Activated T-cell treated with anti-CD3 and anti-CD28 coated beads for 48 hours (primary cell): Measurements from ENCODE around the gene DNAL4.

ENCODE experiments used
- DNase-seq: peaks from one replicate; pipeline ENCODE4 v3.0.0-alpha.2; 2020; ENCODE audit warnings: low read depth

The DNAL4 gene

DNA sequence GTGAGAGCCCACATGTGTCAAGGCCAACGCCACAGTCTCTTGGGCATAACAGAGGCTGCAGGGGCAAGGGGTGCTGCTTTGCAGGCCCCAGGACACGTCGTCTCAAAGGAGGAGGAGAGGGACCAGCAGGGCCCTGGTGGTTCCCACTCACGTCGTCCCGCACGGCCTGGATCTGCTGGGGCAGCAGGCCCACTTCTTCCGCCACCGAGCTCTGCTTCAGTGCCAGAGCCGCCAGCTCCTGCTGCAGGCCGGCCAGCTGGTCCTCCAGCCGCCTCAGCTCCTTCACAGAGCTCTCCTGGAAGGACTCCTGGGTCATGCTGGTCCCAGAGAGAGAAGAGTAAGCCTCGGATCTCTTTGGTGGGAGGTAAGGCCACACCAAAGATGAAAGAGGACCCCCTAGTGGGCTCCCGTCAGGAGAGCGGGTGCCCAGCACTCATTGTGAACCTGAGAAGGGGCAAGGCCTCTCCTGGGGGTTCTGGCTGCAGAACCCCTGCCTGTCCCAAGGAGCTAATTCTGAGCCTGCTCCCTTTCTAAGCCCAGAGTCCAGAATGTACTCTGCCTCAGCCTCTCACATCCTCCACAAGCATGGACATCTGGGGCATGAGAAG lies 53.7 kb downstream of the DNAL4 start:
- DNase-seq = no peak

DNA sequence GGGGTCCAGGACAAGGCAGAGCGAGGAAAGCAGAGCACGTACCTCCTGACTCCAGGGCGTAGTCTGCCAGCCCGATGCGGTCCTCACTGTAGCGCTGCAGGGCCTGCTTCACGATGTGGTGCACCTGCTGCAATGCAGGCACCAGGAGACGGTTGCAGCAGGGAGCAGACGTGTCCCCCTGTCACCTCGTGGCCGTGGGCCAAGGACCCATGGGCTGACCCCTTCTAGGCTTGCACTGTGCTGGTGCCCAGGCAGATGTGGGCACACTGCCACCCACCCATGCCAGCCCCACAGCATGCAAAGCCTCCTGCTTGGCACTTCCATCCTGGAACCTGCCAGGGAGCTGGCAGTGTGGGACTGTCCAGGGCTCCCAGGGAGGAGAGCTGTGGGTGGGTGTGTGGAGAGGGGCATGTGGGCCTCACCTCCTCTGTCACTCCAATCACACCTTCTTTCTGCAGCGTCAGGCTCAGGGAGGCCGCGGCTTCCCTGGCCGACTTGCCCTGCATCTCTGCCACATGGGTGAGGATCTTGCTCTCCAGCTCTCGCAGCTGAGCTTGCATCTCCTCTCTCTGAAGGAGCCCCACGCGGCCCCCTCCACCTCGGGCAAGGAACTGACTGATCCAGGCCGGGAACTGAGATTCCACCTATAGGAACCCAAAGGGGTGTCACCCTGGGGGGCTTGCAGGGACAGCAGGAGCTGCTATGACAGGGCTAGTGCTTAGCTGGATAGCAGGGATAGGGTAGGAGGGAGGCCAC lies 54.5 kb downstream of the DNAL4 start:
- DNase-seq = no peak

DNA sequence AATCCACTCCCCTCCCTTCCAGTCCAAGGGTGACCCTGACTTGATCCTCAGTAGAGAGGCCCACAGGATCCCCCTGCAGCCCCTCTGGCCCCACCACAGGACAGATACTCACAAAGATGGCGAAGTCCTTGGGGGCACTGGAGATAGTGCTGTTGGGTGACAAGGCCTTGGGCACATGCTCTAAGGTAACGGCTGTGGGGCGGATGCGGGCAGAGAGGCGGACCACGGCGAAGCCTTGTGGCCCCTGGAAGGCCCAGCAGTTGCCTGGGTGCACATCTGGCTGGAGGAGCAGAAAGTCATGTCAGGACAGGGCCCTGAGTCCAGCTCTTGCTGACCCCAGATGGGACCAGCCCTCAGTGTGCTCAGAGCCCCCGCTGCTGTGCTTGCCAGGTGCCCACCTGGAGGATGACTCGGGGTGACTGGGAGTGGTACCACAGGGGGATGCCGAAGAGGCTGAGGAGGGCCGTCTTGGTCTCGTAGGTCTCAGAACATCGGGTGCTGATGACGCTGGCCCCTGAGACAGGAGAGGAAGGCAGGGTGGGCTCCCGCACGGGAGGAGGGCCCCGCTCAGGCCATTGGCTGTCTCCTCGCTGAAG lies 55.4 kb downstream of the DNAL4 start:
- DNase-seq = no peak

DNA sequence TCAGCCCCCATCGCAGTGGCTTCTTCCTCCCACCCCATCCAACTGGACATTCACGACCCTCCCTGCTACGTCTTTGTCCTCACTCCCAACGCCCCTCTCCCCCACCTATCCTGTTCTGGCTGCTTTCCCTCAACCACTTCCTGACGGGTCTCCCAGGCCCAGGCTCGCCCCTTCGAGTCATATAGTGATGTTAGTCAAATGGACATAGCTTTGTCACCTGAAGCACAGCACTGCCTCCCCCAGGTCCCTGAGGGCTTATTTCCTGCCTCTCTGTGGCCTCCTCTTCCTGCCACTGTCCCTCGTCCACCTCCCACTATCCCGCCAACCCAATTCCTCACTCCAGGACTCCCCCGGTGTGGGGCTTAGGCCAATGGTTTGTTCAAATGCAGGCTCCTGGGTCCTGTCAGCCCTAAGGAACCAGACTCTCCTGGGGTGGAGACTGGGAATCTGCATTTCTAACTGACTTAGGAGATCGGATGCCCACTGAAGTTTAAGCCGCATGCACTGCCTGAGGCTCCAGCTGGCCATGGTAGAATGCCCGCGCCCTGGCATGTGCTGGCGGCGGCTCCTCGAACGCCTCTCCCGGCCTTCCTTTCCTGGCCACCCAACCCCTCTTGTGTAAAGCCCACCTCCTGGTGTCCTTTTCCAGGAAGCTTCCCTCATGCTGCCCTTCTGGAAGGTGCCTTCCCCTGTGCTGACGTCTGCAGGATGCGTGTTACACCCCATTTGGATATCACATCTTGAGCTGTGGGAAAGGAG lies 56.5 kb downstream of the DNAL4 start:
- DNase-seq = no peak

DNA sequence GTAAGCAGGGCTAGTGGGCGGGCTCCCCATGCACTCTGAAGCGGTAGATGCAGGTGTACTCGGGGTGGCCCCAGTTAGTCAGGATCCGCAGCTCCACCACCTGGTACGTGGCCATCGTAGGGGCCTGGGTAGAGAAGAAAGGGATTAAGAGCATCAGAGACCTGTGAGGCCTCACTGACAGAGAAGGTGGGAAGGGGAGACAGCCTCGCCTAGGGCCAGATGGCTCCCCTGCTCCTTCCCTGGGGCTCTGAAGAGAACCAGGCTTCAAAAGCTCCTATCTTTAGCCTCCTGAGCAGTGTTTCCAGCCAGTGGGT lies 57.7 kb downstream of the DNAL4 start:
- DNase-seq = no peak

DNA sequence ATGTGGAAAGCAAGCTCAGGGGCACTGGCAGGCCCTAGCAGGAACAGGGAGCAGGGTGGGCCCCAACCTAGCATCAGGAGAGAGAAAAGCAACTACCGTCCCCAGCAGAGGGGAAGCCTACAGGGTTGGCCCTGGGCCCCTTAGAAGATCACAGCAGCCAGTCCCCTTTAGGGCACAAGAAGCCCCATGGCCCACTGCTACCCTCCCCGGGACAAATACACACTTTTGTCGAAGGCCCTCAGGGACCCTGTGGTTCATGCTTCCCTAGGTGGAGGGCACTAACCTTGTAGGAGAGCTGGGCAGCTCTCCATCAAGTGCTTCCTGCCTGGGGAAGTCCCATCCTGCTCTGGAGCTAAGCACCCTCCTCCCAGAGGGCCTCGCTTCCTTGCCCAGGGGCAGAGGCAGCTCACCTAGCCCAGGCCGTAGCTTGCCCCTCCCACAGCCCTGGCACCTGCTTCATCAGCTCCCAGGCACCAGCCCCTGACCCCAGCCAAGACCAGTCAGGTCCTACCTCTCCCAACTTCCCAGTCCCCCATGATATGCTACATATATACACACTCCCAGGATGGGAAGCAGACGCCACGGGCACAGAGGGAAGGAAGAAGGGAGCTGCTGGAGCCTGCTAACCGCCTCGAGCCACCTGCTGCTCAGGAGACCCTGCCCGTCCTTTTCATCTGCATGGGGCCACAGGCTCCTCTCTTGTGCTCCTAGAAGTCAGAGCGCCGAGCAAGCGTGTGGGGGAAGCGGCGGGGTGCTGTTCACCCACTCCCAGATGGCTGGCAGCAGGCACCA lies 58.3 kb downstream of the DNAL4 start:
- DNase-seq = no peak

DNA sequence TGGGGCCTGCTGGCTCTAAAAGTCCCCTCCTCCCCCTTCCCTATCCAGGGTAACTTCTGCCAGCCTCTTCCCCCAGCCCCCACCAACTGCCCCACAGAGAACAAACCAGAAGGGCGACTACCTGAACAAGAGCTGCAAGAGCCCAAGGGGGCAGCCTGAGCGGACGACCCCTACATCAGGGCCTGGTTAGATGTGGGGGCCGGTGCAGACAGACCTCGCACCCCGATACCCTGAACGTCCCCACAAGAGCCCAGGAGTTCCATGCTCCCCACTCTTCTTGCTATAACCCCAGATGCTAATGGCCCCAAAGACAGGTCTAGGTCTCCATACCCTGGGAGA lies 58.8 kb downstream of the DNAL4 start:
- no peak for DNase-seq

DNA sequence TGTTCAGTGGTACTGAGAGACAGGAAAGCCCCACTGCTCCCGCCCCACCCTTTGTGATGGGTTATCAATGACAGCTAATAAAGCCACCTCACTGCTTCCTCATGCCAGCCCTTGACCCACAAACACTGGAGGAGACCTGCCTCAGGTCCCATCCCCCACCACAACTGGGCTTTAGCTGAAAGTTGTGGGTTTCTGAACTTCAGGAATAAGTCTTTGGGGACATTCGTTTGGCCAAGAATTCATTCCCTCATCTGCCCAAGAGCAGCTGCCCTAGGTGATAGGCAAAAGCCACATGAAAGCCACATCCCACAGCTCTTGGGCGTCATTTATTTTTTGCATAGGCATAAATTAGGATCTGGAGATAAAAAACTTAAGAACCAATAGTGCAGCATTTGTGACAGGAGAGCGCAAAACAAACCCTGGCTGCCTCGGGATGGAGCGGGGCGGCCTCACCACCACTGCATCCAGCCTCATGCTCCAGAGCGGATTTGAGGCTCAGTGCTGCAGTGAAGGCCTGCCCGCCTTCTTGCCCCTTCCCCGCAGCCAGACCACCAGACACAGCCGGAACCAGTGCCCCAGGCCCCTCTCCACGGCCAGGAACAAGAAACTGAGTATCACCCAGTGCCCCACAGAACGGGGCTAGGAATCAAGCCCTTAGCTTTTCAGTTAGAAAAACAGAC lies 59.4 kb downstream of the DNAL4 start:
- no peak for DNase-seq

DNA sequence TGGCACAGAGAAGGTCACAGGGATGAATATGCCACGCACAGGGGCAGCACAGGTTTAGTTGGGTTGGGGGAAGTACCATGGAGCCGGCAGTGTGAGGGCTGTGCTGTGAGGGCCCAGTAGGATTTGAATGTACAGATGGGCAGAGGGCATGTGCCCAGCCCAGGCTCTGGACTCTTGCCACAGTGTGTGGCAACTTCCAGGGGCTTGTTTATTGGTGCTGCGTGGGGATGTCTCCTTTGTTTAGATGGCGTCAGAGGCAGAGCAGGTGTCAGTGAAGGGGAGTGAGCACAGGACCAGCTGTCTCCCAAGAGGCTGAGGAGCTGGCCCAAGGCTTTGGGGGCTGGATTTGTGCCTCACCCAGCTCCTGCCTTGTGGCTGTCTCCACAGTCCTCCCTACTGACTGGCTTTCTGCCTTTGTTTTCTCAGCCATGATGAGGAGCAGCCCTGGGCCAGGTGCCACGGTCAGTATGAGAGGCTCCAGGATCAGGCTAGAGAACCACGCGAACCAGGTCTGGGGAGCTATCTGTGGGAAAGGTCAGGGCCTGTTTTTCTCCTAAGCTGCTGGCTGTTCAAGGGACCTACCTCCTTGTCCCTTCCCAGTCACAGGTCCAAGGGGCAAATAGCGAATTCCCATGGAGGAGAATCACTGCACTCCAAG lies 60.1 kb downstream of the DNAL4 start:
- DNase-seq = no peak

DNA sequence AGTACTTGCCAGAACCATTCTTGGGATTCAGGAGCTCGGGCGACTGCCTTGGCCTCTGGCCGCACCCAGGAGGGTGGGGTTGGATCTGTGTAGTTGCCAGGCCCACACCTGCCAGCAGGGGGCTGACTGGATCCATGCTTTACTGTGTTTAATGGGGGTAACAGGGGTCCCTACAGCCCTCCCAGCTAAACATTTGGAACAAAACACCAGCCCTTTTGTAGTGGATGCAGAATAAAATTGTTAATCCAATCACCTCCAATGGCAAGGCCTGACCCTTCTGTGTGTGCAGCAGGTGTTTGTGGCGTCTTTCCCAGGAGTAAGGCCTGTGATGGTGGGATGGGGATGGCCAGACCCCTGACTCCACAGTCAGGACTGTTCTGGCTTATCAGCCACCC lies 60.6 kb downstream of the DNAL4 start:
- DNase-seq = peak; percentile 44

DNA sequence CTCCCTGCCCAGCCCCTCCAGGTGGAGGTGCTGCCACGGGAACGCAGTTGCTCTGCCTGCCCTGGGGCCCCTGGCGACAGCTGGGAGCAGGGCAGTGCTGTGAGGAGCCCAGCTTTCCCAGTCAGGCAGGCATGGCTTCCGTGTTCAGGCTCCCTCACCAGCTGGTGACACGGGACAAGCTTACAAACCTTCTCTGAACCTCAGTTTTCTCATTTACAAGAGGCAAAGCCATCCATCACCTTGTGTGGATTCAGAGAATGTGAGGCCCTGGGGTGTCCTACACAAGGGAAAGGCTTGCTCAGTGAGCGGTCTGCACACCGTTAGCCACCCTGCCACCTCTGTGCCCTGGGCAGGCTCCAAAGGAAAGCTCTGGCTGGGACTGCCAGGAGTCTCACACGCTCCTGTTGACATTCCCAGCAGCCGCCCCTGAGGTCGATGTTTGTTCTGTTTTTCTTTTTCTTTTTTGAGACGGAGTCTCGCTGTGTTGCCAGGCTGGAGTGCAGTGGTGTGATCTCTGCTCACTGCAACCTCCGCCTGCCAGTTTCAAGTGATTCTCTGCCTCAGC lies 61.6 kb downstream of the DNAL4 start:
- DNase-seq = no peak

DNA sequence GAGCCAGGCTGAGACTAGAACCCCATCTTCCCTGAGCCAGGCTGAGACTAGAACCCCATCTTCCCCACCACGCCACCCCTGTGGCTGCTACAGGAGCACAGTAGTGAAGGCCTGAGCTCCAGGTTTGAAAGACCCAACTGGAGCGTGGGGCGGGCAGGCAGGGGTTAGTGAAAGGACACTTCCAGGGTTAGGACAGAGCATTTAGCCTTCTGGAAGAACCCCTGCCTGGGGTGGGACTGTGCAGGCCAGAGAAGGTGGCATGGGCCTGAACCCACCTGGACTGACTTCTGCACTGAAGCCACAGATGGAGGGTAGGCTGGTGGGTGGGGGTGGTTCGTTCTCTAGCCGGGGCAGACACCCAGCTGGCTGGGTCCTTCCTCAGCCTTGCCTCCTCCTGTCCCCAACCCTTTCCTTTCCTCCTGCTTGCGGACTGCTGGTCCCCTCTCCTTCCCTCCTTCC lies 62.2 kb downstream of the DNAL4 start:
- DNase-seq = no peak

DNA sequence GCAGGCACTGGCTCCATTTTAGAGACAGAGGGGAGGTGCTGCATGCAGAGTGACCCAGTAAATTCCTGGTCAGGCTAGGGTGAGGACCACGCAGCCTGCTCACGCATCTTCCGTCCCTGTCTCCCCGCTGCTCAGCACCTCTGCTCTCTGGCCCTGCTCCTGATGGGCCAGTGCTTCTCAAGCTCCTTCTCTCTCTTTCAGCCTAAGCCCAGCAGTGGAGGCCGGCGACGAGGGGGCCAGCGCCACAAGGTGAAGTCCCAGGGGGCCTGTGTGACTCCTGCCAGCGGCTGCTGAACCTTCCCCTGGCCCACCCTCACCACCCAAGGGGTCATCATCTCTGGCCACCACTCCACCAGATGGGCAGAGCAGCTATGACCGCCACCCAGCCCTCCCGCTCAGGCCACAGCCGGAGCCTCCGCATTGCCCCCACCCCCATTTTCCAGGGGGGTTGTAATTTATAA lies 63.5 kb downstream of the DNAL4 start:
- no peak for DNase-seq

DNA sequence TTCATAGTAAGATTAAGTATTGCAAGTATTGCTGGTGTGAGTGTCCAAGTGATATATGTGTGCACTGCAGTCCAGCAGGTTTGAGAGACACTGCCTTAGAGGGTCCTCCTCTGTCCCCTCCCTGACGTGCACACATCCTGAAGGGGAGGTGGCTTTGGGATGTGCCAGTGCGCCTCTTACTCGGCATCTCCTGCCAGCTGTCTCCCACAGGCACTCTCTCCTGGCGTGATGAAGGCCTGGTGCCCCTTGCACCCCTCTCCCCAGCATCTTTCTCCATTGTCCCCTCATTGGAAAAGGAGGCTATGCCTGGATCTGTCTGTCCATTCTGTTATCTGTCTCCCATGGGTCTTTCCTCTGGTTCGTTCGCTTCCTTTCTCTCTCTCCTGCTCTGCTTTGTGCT lies 64.0 kb downstream of the DNAL4 start:
- no peak for DNase-seq

DNA sequence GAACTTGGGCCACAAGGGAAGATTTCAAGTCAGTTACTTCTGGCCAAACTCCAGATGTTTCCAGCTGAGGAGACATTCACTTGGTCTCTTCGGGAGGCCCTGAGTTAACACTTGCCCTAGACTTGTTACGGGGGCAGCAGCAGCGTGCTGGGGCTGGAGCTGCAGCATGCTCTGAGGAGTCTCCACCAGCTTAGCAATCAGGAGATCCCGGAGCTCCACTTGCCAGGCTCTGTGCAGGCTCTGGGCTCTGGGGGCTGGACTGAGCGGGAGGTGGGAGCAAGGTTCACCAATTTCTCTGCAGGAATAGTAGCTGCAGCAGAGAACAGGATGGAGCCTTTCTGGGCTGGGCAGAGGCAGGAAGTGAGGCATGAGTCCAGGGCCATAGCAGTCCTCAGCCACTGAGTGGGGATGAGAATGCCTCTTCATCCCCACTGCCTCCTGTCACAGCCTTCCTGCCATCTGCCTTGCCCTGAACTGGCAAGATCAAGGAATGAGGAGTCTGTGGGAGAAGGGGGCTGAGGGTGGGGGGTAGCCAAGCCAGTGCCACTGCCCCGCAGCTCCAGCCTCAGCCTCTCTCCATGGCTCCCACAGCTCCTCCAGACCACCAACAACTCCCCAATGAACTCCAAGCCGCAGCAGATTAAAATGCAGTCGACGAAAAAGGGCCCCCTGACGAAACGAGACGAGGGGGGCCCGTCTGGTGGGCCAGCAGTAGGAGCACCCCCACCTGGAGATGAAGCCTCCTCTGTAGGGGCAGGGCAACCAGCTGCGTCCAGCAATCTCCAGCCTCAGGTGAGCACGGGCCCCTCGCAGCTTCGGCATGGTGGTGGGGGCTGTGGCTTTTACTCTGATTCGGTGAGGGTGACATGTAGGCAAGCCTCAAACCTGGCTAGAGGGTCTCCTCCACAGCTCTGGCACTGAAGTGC lies 64.8 kb downstream of the DNAL4 start:
- no peak for DNase-seq
